Activated naive CD8-positive, alpha-beta T cell treated with anti-CD3 and anti-CD28 coated beads, Interleukin-2, amount 10 ng/mL, durations not matched to agents 7 days and 5 days (primary cell): ENCODE results near the gene KIAA0319L. TPM values are rescaled to one million over a fixed set of nuclear protein-coding genes. Genes with fewer than 3 reads are reported as not detected.

Experiments
- ATAC-seq: fragments of 150-1000 bp; cut with Tn5 transposase; one replicate; pipeline ENCODE4 v1.10.0; 2021; ENCODE audit warnings: low read depth, moderate library complexity
- POLR2A ChIA-PET: fragments of 350-600 bp; sonication (Branson Sonifier 250); formaldehyde crosslinking; loops from one replicate; lab custom pipeline; 2021; ENCODE audit warnings: antibody characterized with exemption; lab: Charles Lee
- DNase-seq: peaks from one replicate; pipeline ENCODE4 v3.0.0; 2021
- H3K27ac Mint-ChIP-seq: one replicate; pipeline ENCODE4 v1.8.0; 2022; ENCODE audit warnings: mild to moderate bottlenecking, mixed read lengths
- H3K27me3 Mint-ChIP-seq: one replicate; pipeline ENCODE4 v1.8.0; 2022; ENCODE audit warnings: mild to moderate bottlenecking, moderate library complexity, mixed read lengths
- H3K36me3 Mint-ChIP-seq: one replicate; pipeline ENCODE4 v1.8.0; 2021; ENCODE audit warnings: mild to moderate bottlenecking, mixed read lengths
- H3K4me1 Mint-ChIP-seq: one replicate; pipeline ENCODE4 v1.8.0; 2021; ENCODE audit warnings: mixed read lengths
- H3K4me3 Mint-ChIP-seq: one replicate; pipeline ENCODE4 v1.8.0; 2022; ENCODE audit warnings: mild to moderate bottlenecking, moderate library complexity, mixed read lengths
- H3K9me3 Mint-ChIP-seq: one replicate; pipeline ENCODE4 v1.8.0; 2021; ENCODE audit warnings: mixed read lengths
- total RNA-seq, 2 experiments: library from RNA; stranded (reverse); gene quantifications; one replicate each; pipeline ENCODE4 v1.2.3, GENCODE V29; 2021

The KIAA0319L gene
- total RNA-seq, 2 experiments from 2014 or later: 49.8 to 51.8 TPM

GRCh38 chr1:35556484-35557117, 602 bp downstream of the KIAA0319L start:
- H3K4me1 Mint-ChIP-seq: peaks cover 33% of the 10 kb centered on the region
- H3K4me3 Mint-ChIP-seq: peak overlapping the region; percentile 92
- POLR2A ChIA-PET: interaction anchor here (0.5 to 2.3 kb wide), 10 partner anchors 15 to 697 kb away, joined by 3 to 21 read pairs (median 8); partner anchors contain the start of genes CLSPN and SMIM12
- ATAC-seq (peak; percentile 10), DNase-seq (no peak)
- peaks cover 20% of the 10 kb centered on the region for H3K36me3 Mint-ChIP-seq
- no peaks in the 10 kb centered on the region for H3K27me3 Mint-ChIP-seq
- peak overlapping the region; percentile 96 for H3K27ac Mint-ChIP-seq
- H3K9me3 Mint-ChIP-seq: no peaks in the 10 kb centered on the region

GRCh38 chr1:35555601-35556477, 1.4 kb downstream of the KIAA0319L start:
- peak overlapping the region; percentile 92 for H3K4me3 Mint-ChIP-seq
- H3K4me1 Mint-ChIP-seq: peaks cover 31% of the 10 kb centered on the region
- DNase-seq (no peak), ATAC-seq (no peak)
- H3K9me3 Mint-ChIP-seq: no peaks in the 10 kb centered on the region
- H3K27ac Mint-ChIP-seq: peak overlapping the region; percentile 96
- POLR2A ChIA-PET: interaction anchor here (0.7 to 2.3 kb wide), 5 partner anchors 14 to 104 kb away, joined by 3 to 21 read pairs (median 10); no protein-coding TSS in a partner anchor
- no peaks in the 10 kb centered on the region for H3K27me3 Mint-ChIP-seq
- peaks cover 20% of the 10 kb centered on the region for H3K36me3 Mint-ChIP-seq

GRCh38 chr1:35555212-35555584, 2.0 kb downstream of the KIAA0319L start:
- no peaks in the 10 kb centered on the region for H3K9me3 Mint-ChIP-seq
- POLR2A ChIA-PET: interaction anchor here (0.7 kb wide), 1 partner anchor 15 kb away, joined by 3 read pairs; no protein-coding TSS in a partner anchor
- H3K4me1 Mint-ChIP-seq: peaks cover 31% of the 10 kb centered on the region
- DNase-seq (no peak), ATAC-seq (no peak)
- H3K27me3 Mint-ChIP-seq: no peaks in the 10 kb centered on the region
- peaks cover 20% of the 10 kb centered on the region for H3K36me3 Mint-ChIP-seq
- H3K27ac Mint-ChIP-seq: no peak overlapping the region
- peak overlapping the region; percentile 92 for H3K4me3 Mint-ChIP-seq

GRCh38 chr1:35554266-35555211, 2.7 kb downstream of the KIAA0319L start:
- H3K27ac Mint-ChIP-seq: no peak overlapping the region
- POLR2A ChIA-PET: no interaction called here
- H3K9me3 Mint-ChIP-seq: no peaks in the 10 kb centered on the region
- H3K36me3 Mint-ChIP-seq: peaks cover 23% of the 10 kb centered on the region
- H3K4me3 Mint-ChIP-seq: no peak overlapping the region
- no peaks in the 10 kb centered on the region for H3K27me3 Mint-ChIP-seq
- no peak for DNase-seq
- peaks cover 36% of the 10 kb centered on the region for H3K4me1 Mint-ChIP-seq
- ATAC-seq: no peak

- Mint-ChIP-seq H3K27me3 (no peaks in the 10 kb centered on the region), H3K4me1 (peaks cover 32% of the 10 kb centered on the region), H3K27ac (no peak overlapping the region), H3K36me3 (peaks cover 24% of the 10 kb centered on the region), H3K9me3 (no peaks in the 10 kb centered on the region), H3K4me3 (no peak overlapping the region)
- ATAC-seq (no peak), DNase-seq (no peak)
- POLR2A ChIA-PET: no interaction called here
Observed at GRCh38 chr1:35553851-35554250, 3.4 kb downstream of the KIAA0319L start.

- peaks cover 29% of the 10 kb centered on the region for H3K36me3 Mint-ChIP-seq
- H3K4me1 Mint-ChIP-seq: peaks cover 18% of the 10 kb centered on the region
- POLR2A ChIA-PET: no interaction called here
- H3K4me3 Mint-ChIP-seq: no peak overlapping the region
- H3K27me3 Mint-ChIP-seq: no peaks in the 10 kb centered on the region
- DNase-seq: no peak
- no peak for ATAC-seq
- no peak overlapping the region for H3K27ac Mint-ChIP-seq
- H3K9me3 Mint-ChIP-seq: no peaks in the 10 kb centered on the region
Observed at GRCh38 chr1:35546614-35547013, 10.6 kb downstream of the KIAA0319L start.

- Mint-ChIP-seq H3K4me3 (no peak overlapping the region), H3K36me3 (peaks cover 32% of the 10 kb centered on the region), H3K9me3 (no peaks in the 10 kb centered on the region), H3K4me1 (peaks cover 24% of the 10 kb centered on the region), H3K27ac (peak overlapping the region; percentile 13), H3K27me3 (no peaks in the 10 kb centered on the region)
- ATAC-seq (peak; percentile 82), DNase-seq (no peak)
- POLR2A ChIA-PET: interaction anchor here (0.6 kb wide), 1 partner anchor 657 kb away, joined by 4 read pairs; no protein-coding TSS in a partner anchor
Observed at GRCh38 chr1:35544976-35545375, 12.2 kb downstream of the KIAA0319L start.

- DNase-seq (no peak), ATAC-seq (no peak)
- H3K36me3 Mint-ChIP-seq: peaks cover 23% of the 10 kb centered on the region
- no peaks in the 10 kb centered on the region for H3K27me3 Mint-ChIP-seq
- peak overlapping the region; percentile 85 for H3K4me3 Mint-ChIP-seq
- no peaks in the 10 kb centered on the region for H3K9me3 Mint-ChIP-seq
- H3K4me1 Mint-ChIP-seq: peaks cover 42% of the 10 kb centered on the region
- POLR2A ChIA-PET: interaction anchor here (0.9 to 2.9 kb wide), 5 partner anchors 17 to 680 kb away, joined by 3 to 21 read pairs (median 3); partner anchors contain the start of genes KIAA0319L, NCDN and SMIM12
- H3K27ac Mint-ChIP-seq: peak overlapping the region; percentile 93
Observed at GRCh38 chr1:35539824-35540261, 17.4 kb downstream of the KIAA0319L start.

GRCh38 chr1:35539073-35539823, 18.0 kb downstream of the KIAA0319L start:
- peaks cover 25% of the 10 kb centered on the region for H3K36me3 Mint-ChIP-seq
- peaks cover 39% of the 10 kb centered on the region for H3K4me1 Mint-ChIP-seq
- POLR2A ChIA-PET: interaction anchor here (0.9 to 2.9 kb wide), 6 partner anchors 18 to 680 kb away, joined by 3 to 21 read pairs (median 4); partner anchors contain the start of genes KIAA0319L, NCDN, SFPQ and SMIM12
- peak overlapping the region; percentile 93 for H3K27ac Mint-ChIP-seq
- ATAC-seq (peak; percentile 97), DNase-seq (peak; percentile 40)
- H3K9me3 Mint-ChIP-seq: no peaks in the 10 kb centered on the region
- H3K4me3 Mint-ChIP-seq: peak overlapping the region; percentile 85
- no peaks in the 10 kb centered on the region for H3K27me3 Mint-ChIP-seq

GRCh38 chr1:35537806-35538205, 19.4 kb downstream of the KIAA0319L start:
- no peak overlapping the region for H3K27ac Mint-ChIP-seq
- no peaks in the 10 kb centered on the region for H3K9me3 Mint-ChIP-seq
- peaks cover 35% of the 10 kb centered on the region for H3K4me1 Mint-ChIP-seq
- H3K27me3 Mint-ChIP-seq: no peaks in the 10 kb centered on the region
- DNase-seq (no peak), ATAC-seq (no peak)
- peak overlapping the region; percentile 33 for H3K4me3 Mint-ChIP-seq
- POLR2A ChIA-PET: interaction anchor here (0.6 to 2.9 kb wide), 4 partner anchors 19 to 345 kb away, joined by 4 to 14 read pairs (median 7); partner anchors contain the start of genes KIAA0319L, NCDN and SFPQ
- peaks cover 31% of the 10 kb centered on the region for H3K36me3 Mint-ChIP-seq

GRCh38 chr1:35536556-35537162, 20.5 kb downstream of the KIAA0319L start:
- Mint-ChIP-seq H3K27me3 (no peaks in the 10 kb centered on the region), H3K36me3 (peaks cover 39% of the 10 kb centered on the region), H3K4me1 (peaks cover 33% of the 10 kb centered on the region), H3K4me3 (no peak overlapping the region), H3K27ac (no peak overlapping the region), H3K9me3 (no peaks in the 10 kb centered on the region)
- POLR2A ChIA-PET: interaction anchor here (0.6 to 1.5 kb wide), 3 partner anchors 12 to 268 kb away, joined by 3 to 5 read pairs (median 4); no protein-coding TSS in a partner anchor
- no peak for DNase-seq
- no peak for ATAC-seq
